ENCODE data around the gene SH3RF3. TPM values are rescaled to one million over a fixed set of nuclear protein-coding genes. Genes with fewer than 3 reads are reported as not detected.

Gene SH3RF3
- total and polyA plus RNA-seq, 5 donors from 2014 or later: 0.16 to 1.6 (median 0.76) TPM

DNA sequence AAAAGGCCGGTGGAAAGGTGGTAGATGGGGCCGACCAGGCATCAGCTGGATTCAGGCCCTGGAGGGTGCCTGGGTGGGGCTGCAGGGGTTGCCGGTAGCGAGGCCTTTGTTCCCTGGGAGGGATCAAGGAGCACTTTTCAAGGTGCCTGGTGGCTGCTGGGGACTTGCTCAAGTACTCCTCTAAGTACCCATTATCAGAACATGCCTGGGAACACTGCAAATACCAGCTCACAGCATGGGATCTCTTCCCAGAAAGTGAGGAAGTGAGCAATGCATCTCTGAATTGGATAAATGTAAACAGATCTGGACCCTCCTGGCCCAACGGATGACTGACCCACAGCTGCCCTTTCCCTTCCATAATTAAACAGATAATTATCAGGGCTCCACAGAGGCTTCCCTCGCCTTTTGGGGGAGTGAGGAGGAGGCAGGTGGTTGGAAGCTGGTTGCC lies 210.5 kb downstream of the SH3RF3 start:
- Histone ChIP-seq H3K27ac (ENCODE audit: insufficient read depth, low read length, poor library complexity, severe bottlenecking) (no peak overlapping the region), H3K9me3 (ENCODE audit: control insufficient read depth in 2 of 2, low read length in 2 of 2) (no peaks in the 10 kb centered on the region), H3K36me3 (ENCODE audit: control insufficient read depth, insufficient read depth, low read length) (no peaks in the 10 kb centered on the region), H3K4me1 (ENCODE audit: control insufficient read depth, insufficient read depth, low read length, poor library complexity, severe bottlenecking) (peaks cover 19% of the 10 kb centered on the region), H3K4me3 (ENCODE audit: low read depth, low read length) (no peak overlapping the region), H3K27me3 (ENCODE audit: control insufficient read depth, insufficient read depth, low read length) (no peaks in the 10 kb centered on the region)
- DNase-seq: no peak
- Mint-ChIP-seq H3K27me3 (no peaks in the 10 kb centered on the region), H3K4me1 (peaks cover 11 to 53% (median 28%) of the 10 kb centered on the region in 4 donors), H3K4me3 (no peak overlapping the region), H3K9me3 (no peaks in the 10 kb centered on the region), H3K36me3 (peaks cover 3% of the 10 kb centered on the region), H3K27ac (peak overlapping the region in 1 of 3 donors; percentile 15)
- ATAC-seq (ENCODE audit: low read depth in 2 of 2): no peak

DNA sequence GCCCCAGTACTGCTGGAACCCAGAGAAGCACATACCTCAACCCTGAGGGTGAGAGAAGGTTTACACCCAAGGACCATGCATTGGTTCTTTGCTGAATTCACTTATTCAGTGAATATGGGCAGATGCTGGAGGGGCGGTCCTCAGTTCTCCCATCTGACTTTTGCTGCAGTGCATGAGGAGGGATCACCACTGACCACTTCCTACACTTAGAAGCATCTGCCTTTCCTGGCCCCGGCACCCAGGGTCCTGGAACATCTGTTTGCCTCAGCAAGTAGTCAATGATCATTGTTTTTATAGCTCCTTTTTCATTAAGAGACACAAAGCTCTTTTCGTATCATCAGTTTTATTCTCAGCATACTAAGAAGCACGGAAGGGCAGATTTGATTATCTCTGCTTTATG lies 211.4 kb downstream of the SH3RF3 start:
- DNase-seq: no peak
- H3K27ac ChIP-seq (ENCODE audit: insufficient read depth, low read length, poor library complexity, severe bottlenecking): no peak overlapping the region
- H3K4me1 ChIP-seq (ENCODE audit: control insufficient read depth, insufficient read depth, low read length, poor library complexity, severe bottlenecking): peaks cover 16% of the 10 kb centered on the region
- H3K4me3 ChIP-seq (ENCODE audit: low read depth, low read length): no peak overlapping the region
- H3K36me3 ChIP-seq (ENCODE audit: control insufficient read depth, insufficient read depth, low read length): no peaks in the 10 kb centered on the region
- Mint-ChIP-seq H3K9me3 (no peaks in the 10 kb centered on the region), H3K4me1 (peaks cover 11 to 45% (median 24%) of the 10 kb centered on the region in 4 donors), H3K36me3 (peaks cover 3% of the 10 kb centered on the region), H3K27ac (peak overlapping the region in 1 of 3 donors; percentile 15), H3K4me3 (peak overlapping the region in 1 of 4 donors; percentile 85), H3K27me3 (no peaks in the 10 kb centered on the region)
- ATAC-seq (ENCODE audit: low read depth in 2 of 2): no peak
- H3K9me3 ChIP-seq (ENCODE audit: control insufficient read depth in 2 of 2, low read length in 2 of 2): no peaks in the 10 kb centered on the region
- no peaks in the 10 kb centered on the region for H3K27me3 ChIP-seq (ENCODE audit: control insufficient read depth, insufficient read depth, low read length)

DNA sequence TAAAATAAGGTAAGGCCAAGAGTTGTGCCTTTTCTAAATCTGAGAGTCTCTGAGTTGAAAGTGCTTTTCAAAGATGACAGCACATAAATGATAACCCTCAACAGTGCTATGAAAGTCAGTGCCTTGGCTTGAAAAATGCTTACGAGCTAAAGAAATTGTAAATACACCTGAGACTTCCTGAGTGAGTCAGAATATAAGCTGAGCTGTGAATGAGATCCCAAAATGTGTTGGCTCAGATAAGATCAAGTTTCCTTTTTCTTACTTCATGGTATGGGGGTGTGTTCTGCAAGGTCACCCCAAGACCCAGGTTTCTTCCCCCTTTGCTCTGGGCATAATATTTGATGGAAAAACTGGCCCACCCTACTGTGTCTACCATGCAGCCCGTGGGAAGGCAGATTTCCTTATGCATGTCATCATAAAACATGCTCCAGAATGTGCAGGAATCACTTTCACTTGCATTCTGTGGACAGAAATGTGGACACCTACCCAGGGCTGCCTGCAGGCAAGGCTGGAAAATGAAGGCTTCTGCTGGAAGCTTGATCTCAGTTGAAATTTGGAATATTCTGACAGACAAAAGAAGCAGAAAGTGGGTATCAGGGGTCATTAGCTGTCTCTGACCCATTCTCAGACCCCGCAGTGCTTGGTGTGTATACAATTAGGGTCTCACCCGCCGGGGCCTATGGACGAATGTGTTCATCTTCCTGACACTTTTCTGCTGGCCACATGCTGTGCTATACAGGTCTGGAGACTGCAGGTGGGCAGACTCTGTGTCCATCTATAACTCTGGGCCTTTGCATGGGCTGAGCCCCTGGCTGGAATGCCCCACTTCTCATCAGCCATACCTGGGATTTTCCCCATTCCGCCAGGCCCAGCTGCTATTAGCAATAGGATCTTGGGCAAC lies 212.6 kb downstream of the SH3RF3 start:
- no peak for ATAC-seq (ENCODE audit: low read depth in 2 of 2)
- no peaks in the 10 kb centered on the region for H3K27me3 ChIP-seq (ENCODE audit: control insufficient read depth, insufficient read depth, low read length)
- no peaks in the 10 kb centered on the region for H3K9me3 ChIP-seq (ENCODE audit: control insufficient read depth in 2 of 2, low read length in 2 of 2)
- peaks cover 6% of the 10 kb centered on the region for H3K36me3 Mint-ChIP-seq
- no peaks in the 10 kb centered on the region for H3K27me3 Mint-ChIP-seq
- H3K4me3 ChIP-seq (ENCODE audit: low read depth, low read length): no peak overlapping the region
- no peaks in the 10 kb centered on the region for H3K9me3 Mint-ChIP-seq
- no peaks in the 10 kb centered on the region for H3K36me3 ChIP-seq (ENCODE audit: control insufficient read depth, insufficient read depth, low read length)
- H3K27ac ChIP-seq (ENCODE audit: insufficient read depth, low read length, poor library complexity, severe bottlenecking): no peak overlapping the region
- H3K4me3 Mint-ChIP-seq: no peak overlapping the region
- peaks cover 5 to 43% (median 22%) of the 10 kb centered on the region in 4 donors for H3K4me1 Mint-ChIP-seq
- no peak for DNase-seq
- H3K27ac Mint-ChIP-seq: peak overlapping the region in 1 of 3 donors; percentile 10
- peaks cover 4% of the 10 kb centered on the region for H3K4me1 ChIP-seq (ENCODE audit: control insufficient read depth, insufficient read depth, low read length, poor library complexity, severe bottlenecking)

DNA sequence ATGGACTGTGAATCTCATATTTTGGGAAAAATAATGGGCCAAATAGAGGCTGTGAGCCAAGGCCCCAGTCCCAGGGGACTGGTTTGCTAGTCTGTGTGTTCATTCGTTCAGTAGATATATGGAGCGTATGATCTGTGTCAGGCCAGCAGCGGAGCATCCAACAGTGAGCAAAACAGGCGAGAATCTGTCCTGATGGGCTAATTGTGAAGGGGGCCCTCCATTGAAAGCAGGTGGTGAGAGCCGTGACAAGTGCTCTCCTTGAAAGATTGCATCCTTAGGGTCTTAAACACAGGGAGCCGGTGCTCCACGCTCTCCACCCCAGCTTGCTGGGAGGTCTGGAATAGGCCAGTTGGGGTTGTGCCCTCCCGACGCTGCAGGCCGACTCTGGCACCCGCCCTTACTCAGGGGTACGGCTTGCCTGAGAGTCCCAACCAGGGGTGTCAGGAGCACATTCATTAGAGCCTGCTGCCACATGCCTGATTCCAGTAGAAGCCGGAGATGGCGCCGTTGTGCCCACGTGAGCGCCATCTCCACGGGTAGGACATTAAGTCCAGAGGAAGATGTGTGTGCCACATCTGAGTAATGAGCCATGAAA lies 213.3 kb downstream of the SH3RF3 start:
- DNase-seq (no peak), ATAC-seq (ENCODE audit: low read depth in 2 of 2) (no peak)
- Histone ChIP-seq H3K27ac (ENCODE audit: insufficient read depth, low read length, poor library complexity, severe bottlenecking) (no peak overlapping the region), H3K36me3 (ENCODE audit: control insufficient read depth, insufficient read depth, low read length) (no peaks in the 10 kb centered on the region), H3K9me3 (ENCODE audit: control insufficient read depth in 2 of 2, low read length in 2 of 2) (no peaks in the 10 kb centered on the region), H3K27me3 (ENCODE audit: control insufficient read depth, insufficient read depth, low read length) (no peaks in the 10 kb centered on the region), H3K4me3 (ENCODE audit: low read depth, low read length) (no peak overlapping the region), H3K4me1 (ENCODE audit: control insufficient read depth, insufficient read depth, low read length, poor library complexity, severe bottlenecking) (peaks cover 6% of the 10 kb centered on the region)
- Mint-ChIP-seq H3K36me3 (peaks cover 6% of the 10 kb centered on the region), H3K27me3 (no peaks in the 10 kb centered on the region), H3K27ac (no peak overlapping the region), H3K9me3 (no peaks in the 10 kb centered on the region), H3K4me3 (no peak overlapping the region), H3K4me1 (peaks cover 5 to 47% (median 23%) of the 10 kb centered on the region in 4 donors)

DNA sequence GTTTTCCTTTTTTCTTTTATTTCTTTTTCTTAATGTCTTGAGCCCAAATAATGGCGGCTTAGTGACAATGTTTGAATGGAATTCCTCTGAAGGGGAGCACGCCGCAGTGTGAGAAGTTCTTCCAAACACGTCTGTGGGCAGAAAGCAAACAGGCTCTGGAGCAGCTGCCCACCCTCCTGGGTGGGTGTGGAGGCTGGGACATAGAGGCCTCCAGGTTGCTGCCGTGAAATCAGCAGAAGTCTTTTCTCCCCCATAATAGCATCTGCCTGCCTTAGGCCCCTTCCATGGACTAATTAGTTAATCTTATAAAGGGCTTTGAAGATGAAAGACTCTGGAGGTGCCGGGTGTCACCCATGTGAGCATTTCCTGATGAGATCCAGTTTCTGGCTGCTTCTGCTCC lies 213.9 kb downstream of the SH3RF3 start:
- Mint-ChIP-seq H3K4me3 (no peak overlapping the region), H3K9me3 (no peaks in the 10 kb centered on the region), H3K27me3 (no peaks in the 10 kb centered on the region), H3K36me3 (peaks cover 6% of the 10 kb centered on the region), H3K4me1 (peaks cover 5 to 53% (median 24%) of the 10 kb centered on the region in 4 donors), H3K27ac (no peak overlapping the region)
- Histone ChIP-seq H3K27me3 (ENCODE audit: control insufficient read depth, insufficient read depth, low read length) (no peaks in the 10 kb centered on the region), H3K4me3 (ENCODE audit: low read depth, low read length) (no peak overlapping the region), H3K9me3 (ENCODE audit: control insufficient read depth in 2 of 2, low read length in 2 of 2) (no peaks in the 10 kb centered on the region), H3K4me1 (ENCODE audit: control insufficient read depth, insufficient read depth, low read length, poor library complexity, severe bottlenecking) (peaks cover 11% of the 10 kb centered on the region), H3K36me3 (ENCODE audit: control insufficient read depth, insufficient read depth, low read length) (no peaks in the 10 kb centered on the region), H3K27ac (ENCODE audit: insufficient read depth, low read length, poor library complexity, severe bottlenecking) (no peak overlapping the region)
- ATAC-seq (ENCODE audit: low read depth in 2 of 2) (no peak), DNase-seq (no peak)

DNA sequence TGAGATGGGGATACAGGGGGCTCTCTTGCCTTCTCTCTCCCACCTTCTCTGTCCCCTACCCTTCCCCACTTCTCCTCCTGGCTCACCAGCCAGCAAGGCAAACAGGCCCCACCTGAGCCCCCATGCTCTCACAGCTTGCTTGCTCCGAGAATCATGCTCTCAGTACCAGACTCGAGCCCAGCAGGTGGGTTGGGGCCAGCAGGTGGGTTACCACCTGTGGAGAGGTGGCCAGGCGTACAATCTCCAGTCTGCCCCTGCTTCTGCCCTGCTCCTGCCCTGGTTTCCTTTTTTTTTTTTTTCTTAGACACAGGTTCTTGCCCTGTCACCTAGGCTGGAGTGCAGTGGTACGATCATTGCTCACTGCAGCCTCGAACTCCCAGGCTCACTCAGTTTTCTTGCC lies 214.5 kb downstream of the SH3RF3 start:
- ATAC-seq (ENCODE audit: low read depth in 2 of 2): no peak
- Mint-ChIP-seq H3K4me1 (peaks cover 5 to 58% (median 28%) of the 10 kb centered on the region in 4 donors), H3K27ac (peak overlapping the region in 1 of 3 donors; percentile 56)

DNA sequence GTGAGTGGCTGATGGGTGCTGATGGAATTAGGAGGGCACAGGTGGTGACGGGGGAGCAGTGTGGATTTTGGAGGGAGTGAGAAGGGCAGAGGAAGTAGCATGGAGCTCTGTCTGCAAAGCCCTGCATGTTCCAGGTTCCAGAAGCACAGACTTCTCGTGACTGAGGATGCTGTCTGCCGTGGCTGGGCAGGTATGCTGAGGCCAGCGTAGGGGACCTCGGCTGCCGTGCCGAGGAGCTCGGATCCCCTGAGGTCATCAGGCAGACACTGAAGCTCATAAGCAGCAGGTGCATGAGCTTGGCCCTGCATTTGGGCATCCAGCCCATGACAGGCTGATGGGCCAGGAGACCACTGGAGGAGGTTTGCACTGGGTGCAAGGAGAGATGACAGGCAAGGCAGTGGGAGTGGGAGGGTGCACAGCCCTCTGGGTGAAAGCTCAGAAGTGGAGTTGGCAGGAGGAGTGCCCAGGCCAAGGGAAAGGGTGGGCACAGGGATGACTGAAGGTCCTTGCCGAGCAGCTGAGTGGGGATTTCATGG lies 215.3 kb downstream of the SH3RF3 start:
- Mint-ChIP-seq H3K4me1 (peaks cover 10 to 62% (median 35%) of the 10 kb centered on the region in 4 donors), H3K9me3 (no peaks in the 10 kb centered on the region)
- ATAC-seq (ENCODE audit: low read depth in 2 of 2): no peak

More for the DNA sequence above, 214.5 kb downstream of the SH3RF3 start:
- Mint-ChIP-seq H3K36me3 (peaks cover 6% of the 10 kb centered on the region), H3K9me3 (no peaks in the 10 kb centered on the region), H3K27me3 (no peaks in the 10 kb centered on the region), H3K4me3 (no peak overlapping the region)
- Histone ChIP-seq H3K27me3 (ENCODE audit: control insufficient read depth, insufficient read depth, low read length) (no peaks in the 10 kb centered on the region), H3K9me3 (ENCODE audit: control insufficient read depth in 2 of 2, low read length in 2 of 2) (no peaks in the 10 kb centered on the region), H3K4me1 (ENCODE audit: control insufficient read depth, insufficient read depth, low read length, poor library complexity, severe bottlenecking) (peaks cover 17% of the 10 kb centered on the region), H3K27ac (ENCODE audit: insufficient read depth, low read length, poor library complexity, severe bottlenecking) (no peak overlapping the region), H3K4me3 (ENCODE audit: low read depth, low read length) (no peak overlapping the region), H3K36me3 (ENCODE audit: control insufficient read depth, insufficient read depth, low read length) (no peaks in the 10 kb centered on the region)
- DNase-seq: no peak

More for the DNA sequence above, 215.3 kb downstream of the SH3RF3 start:
- no peaks in the 10 kb centered on the region for H3K27me3 ChIP-seq (ENCODE audit: control insufficient read depth, insufficient read depth, low read length)
- no peak overlapping the region for H3K4me3 ChIP-seq (ENCODE audit: low read depth, low read length)
- H3K27me3 Mint-ChIP-seq: no peaks in the 10 kb centered on the region
- DNase-seq: no peak
- peaks cover 3% of the 10 kb centered on the region for H3K36me3 Mint-ChIP-seq
- H3K36me3 ChIP-seq (ENCODE audit: control insufficient read depth, insufficient read depth, low read length): no peaks in the 10 kb centered on the region
- no peaks in the 10 kb centered on the region for H3K9me3 ChIP-seq (ENCODE audit: control insufficient read depth in 2 of 2, low read length in 2 of 2)
- peak overlapping the region; percentile 10 to 56 (median 53) for H3K27ac Mint-ChIP-seq
- H3K4me1 ChIP-seq (ENCODE audit: control insufficient read depth, insufficient read depth, low read length, poor library complexity, severe bottlenecking): peaks cover 26% of the 10 kb centered on the region
- H3K27ac ChIP-seq (ENCODE audit: insufficient read depth, low read length, poor library complexity, severe bottlenecking): no peak overlapping the region
- no peak overlapping the region for H3K4me3 Mint-ChIP-seq
